HG02678 (cell line): ENCODE measurements around the gene RBP5.
"Not testable (repeated sequence)": the region's sequence is repeated elsewhere in the genome, so short reads cannot be mapped to it uniquely, and the experiment has no call there.

Experiments
- ATAC-seq: cut with Tn5 transposase; IDR thresholded peaks from one replicate; pipeline ENCODE4 v1.9.1; 2021; ENCODE audit warnings: mild to moderate bottlenecking, moderate library complexity; ENCODE audit not compliant: unreplicated experiment

Gene RBP5

DNA sequence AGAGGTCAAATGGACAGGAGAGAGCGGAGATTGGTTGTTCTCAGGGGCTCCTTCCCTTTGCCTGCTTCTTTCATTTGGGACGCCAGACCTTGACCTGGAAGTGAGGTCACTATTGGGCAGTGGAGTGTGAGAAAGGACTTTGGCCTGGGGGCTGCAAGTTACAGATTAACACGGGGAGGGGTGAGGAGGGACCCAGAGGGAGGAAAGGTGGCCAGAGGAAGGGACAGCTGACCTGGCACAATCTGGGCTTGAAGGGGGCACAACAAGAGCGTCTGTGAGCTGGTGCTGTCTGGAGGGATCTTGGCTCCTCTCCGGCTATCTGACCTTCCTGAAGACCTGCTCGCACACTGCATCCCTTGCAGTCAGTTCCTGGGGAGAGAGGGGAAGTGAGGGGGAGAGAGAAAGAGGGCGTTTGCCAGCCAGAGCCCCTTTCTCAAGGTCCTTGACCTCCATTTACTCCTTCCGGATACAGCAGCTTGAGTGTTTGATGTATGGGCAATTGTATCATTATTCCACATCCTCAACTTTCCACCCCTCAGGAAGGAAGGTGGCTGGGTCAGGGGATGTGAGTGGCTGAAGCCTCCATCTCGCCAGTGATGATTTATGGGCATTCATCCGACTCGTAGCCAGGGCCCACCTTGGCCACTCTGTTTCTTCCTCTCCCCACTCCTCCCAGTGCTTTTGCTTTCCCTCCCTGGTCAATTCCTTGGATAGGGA is 4.7 kb downstream of the RBP5 start:
- no peak for ATAC-seq

DNA sequence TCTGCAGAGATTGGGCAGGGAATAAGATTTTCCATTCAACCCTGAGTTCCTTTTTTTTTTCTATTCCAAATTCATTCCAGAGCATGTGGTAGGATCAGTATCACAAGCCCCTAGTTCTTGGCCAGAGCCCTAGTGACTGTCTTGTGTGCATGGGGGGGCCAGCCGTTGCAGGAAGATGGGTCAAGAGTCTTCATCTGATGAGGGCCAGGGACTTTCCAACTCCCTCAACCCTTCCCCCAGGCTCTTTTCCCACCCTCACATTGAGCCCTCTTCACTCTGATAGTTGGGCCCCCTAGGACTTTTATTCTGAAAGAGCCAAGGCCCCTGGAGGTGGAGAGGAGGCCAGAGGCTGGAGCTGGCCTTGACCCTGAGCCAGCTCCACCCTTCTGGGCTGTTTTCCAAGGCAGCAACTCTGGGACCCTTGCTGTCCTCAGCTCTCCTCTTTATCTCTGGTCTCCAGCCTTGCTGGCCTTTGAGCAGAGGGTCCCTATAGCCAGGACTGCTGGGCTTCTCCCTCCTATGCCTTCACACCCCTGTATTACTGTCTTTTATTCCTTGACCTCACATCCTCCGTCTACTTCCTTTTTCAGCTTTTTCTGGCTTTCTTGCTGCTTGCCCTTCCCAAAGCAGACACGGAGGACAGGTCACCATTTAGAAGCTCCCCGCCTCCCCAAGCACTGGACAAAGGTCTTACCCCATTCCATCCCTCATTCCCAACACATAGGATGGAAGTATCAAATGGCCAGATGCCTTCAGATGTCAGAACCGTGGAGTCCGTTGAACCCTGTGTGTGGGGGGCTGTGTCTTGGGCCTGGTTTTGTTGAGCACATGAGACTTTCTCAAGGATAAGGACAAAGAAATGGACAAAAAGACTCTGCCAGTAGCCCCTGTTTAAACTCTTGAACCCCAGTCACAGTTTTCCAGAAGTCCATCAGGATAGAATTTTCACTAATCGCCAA is 5.6 kb downstream of the RBP5 start:
- ATAC-seq, result no peak

DNA sequence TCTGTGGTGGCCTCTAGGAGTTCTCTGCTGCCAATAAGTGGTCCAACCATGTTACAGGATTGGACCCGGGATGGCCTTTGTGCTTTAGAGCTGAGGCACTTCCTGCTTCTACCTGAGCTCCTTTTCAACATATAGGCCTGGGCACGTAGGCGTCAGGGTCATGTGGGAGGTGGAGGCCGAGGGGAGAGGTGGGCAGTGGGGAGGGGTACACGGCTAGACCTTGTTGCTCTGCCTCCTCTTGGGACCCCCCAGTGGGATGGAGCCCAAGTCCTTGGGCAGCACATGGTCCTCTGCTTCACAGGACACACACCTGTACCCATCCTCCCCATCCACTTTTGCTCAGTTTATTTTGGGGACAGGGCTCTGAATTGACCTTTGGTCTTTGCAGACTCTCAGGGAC is 7.4 kb downstream of the RBP5 start:
- ATAC-seq, result no peak

DNA sequence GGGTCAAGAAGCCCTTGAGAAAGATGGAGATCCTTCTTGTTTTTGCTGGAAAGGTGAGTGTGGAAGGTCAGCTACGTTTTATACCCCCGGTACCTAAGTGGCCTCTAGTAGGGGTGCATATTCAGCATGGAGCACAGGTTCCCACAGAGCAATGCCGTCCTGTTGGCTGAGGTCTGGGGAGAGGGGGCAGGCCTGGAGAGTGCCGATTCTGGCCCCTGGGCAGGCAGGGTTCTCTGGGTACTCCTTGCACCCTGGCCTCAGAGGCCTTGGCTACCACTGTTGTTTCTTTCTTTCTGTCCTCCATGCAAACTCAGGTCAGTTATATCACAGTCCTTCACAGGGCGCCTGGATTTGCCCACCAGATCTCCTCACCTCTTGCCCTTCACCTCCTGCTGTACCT is 8.5 kb downstream of the RBP5 start:
- no peak for ATAC-seq

DNA sequence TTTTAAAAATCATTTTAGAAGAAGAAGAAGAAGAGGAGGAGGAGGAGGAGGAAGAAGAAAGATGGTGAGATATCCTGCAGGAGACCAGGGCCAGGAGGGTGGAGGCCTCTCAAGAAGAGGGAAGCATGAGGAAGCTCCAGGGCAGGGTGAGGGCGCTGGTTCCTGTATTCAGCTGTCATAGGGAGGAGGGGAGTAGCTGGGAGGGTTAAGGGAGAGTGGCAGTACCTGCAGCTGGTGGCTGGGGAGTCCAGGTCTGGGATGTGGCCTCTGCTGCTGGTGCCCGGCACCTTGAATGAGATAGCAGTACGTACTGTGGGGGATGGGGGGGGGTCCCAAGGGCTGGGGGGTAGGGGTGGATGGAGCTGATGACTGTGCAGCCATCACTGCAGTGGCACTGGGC is 9.8 kb downstream of the RBP5 start:
- ATAC-seq, result no peak

DNA sequence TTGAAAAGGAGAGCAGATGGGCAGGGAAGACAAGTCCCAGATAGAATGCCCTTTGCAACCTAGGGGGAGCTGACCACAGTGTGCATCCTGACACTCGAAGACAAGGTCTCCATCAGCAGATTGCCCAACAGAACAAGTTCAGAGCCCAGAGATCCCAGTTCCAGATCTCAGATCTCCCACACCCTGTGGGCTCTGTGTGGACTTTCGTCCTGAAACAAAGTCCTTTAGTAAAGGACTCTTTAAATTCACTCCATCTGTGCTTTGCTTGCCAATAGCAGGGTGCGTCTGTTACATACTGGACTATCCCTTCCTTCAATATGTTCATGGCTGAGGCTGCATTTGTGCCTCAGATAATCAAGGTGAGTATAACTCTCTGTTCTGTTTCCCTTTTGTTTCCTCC is 11.0 kb downstream of the RBP5 start:
- no peak for ATAC-seq

DNA sequence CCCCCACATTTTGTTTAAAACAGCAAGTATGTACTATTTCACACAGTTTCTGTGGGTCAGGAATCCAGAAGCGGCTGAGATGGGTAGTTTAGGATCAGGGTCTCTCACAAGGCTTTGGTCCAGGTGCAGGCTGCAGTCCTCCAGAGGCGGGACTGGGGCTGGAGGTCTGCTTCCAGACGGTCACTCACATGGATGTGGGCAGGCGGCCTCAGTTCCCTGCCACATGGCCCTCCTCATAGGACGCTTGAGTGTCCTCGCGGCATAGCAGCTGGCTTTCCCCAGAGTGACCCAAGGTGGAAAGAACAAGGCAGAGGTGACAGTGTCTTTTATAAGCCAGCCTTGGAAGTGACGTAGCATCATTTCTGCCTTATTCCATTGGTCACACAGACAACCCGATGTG is 11.8 kb downstream of the RBP5 start:
- ATAC-seq, result no peak

DNA sequence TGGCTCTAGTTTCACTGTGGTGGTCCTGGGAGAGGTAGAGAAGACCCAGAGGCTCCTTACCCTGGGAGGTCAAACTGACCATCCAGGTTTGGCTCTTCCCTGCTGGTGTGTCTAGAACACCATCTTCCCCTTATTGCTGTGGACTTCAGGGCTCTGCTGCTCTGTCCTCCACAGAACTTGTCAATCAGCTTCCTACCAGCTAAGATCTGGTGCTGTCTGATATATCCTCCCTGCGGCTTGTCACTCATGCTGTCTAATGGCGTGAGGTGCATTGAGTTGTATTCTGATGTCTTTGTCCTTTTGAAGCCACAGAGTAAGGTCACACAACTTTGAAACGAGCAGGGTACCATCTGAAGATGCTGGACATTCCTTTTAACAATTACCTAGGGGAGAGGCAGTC is 12.5 kb downstream of the RBP5 start:
- ATAC-seq, result no peak

DNA sequence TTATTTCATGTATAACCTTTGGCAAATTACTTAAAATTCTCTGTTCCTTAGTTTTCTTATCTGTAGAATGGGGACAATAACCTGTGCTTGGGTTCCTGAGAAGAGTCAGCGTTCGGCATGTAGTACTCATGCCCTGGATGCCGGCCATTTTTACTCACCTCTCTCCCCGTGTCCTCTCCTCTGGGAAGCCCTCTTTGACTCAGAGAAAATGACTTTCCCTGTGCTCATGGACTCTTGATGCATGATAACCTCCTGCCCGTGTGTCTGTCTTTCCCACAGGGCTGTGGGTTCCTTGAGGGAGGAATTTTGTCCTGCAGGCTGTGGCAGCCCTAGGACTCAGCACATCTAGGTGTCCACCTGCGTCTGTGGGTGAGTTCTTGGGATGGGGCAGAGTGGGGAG is 13.8 kb downstream of the RBP5 start:
- no peak for ATAC-seq

DNA sequence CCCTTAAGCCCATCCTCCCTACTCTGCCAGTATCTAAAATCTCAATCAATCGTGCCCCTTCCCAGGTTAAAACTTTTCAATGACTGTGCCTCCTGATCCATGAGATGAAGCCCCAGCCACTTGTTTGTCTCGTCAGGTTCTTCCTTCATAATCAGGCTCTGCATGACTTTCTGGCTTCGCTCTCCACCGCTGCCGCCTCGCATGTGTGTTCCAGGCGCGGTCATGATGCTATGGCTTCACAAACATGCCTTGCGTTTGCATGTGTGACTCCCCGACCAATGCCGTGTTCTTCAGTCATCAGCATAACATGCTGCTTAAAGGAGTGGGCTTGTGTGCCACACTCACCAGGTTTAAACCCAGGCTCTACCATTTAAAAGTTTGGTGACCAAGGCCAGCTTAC is 14.7 kb downstream of the RBP5 start:
- ATAC-seq, result no peak

DNA sequence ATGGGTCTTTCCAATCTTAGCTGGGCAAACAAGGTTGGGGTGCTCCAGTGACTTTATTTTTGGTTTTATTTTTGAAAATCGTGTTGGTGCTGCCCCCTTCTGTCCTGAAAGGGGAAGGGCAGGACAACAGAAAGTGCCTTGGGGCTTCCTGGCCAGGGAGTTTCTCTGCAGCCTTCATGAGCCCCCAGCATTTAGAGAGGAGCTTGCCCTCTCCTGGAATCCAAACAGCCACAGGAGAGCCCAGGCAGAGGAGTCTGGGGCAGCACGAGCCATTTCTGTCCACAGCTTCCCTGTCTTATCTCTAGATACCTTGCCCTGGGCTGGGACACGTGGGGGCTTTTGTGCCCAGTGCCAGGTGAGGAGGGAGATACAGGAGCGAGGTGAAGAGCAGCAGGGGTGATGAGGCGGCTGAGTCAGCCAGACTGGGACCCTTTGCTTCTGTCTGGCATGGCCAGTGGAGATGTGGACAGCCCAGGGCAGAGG is 15.3 kb downstream of the RBP5 start:
- ATAC-seq, result no peak

DNA sequence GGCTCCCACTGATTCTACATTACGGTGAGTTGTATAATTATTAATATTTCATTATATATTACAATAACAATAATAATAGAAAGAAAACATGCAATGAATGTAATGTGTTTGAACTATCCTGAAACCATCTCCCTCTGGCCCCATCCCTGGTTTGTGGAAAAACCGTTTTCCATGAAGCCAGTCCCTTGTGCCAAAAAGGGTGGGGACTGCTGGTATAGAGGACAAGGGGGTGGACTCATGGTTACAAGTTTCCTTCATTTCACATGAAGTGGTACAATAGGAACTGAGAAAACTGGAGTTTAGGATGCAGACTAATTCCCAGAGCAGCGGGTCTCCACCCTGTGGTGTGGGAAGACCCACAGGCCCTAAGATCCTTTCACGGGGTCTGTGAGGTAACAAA is 16.6 kb downstream of the RBP5 start:
- no peak for ATAC-seq

DNA sequence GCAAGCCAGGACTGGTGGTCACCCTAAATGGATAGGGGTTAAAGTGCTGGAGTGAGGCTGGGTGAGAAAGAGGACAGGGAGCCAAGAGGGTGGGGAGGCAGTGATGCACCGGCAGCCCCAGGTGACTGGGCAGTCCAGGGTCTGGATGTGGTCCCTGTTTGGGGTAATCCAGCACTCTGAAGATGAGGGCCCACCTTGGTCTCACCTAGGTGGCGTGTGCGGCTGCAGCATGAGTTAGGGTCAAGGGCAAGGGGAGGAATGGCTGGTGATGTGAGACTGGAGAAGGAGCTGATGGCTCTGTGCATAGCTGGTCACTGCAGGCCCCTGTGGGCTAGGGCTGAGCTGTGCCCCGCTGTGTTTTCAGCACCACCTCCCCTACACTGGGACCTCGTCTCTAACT is 18.0 kb downstream of the RBP5 start:
- no peak for ATAC-seq

DNA sequence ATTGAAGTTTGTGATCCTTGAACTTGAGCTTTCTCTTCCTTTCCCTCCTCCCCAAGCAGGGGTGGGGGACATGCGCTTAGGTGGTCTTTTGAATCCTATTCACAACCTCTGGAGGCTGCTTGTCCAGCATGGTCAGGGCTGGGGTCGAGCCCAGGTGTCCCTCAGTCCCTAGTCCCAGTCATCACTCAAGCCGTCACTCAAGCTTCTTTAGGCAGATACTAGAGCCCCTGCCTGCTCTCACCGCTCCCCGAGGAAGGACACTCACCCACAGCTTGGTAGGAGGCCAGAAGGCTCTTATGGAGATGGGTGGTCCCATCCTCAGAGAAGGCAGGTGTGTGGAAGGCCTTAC is 19.1 kb downstream of the RBP5 start:
- ATAC-seq, result no peak

DNA sequence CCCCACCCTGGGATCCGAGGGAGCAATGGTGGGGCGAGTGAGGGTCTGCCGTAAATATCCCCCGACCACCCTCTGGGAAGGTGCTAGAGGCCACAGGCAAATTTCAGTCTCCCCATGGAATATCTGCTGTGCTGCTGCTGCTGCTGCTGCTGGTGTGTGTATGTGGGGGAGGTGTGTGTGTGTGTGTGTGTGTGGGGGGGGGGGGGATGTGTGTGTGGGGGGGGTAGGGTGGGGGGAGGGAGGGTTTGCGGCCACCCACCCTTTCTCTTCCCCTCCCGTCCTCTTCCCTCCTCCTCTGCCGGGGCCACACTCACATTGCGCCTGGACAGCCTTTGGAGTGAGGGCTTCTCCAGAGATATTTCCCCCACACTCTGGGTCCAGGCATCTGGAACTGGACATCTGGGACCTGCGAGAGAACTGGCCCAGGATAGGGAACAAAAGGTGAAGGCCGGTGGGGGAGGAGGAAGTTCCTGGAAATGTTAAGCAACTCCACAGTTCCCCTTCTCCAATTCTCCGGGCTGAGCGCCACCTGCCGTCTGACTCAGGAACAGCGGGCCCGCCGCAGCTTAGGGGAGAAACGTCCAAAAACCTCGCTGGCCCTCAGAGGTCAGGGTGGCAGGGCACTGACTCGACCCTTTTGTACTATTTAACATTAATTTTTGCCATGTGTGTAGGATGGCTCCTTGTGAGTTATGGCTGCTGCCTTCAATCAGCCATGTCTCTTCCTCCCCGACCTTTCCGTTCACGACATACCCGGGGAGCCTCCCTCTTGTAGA is 19.7 kb downstream of the RBP5 start, which contains the start of gene C1RL:
TSS of gene C1RL (minus strand) at position 419 of the 776 bp plus-strand sequence. CDS start at position 385, 34 bp downstream.
- peak; percentile 36 for ATAC-seq

DNA sequence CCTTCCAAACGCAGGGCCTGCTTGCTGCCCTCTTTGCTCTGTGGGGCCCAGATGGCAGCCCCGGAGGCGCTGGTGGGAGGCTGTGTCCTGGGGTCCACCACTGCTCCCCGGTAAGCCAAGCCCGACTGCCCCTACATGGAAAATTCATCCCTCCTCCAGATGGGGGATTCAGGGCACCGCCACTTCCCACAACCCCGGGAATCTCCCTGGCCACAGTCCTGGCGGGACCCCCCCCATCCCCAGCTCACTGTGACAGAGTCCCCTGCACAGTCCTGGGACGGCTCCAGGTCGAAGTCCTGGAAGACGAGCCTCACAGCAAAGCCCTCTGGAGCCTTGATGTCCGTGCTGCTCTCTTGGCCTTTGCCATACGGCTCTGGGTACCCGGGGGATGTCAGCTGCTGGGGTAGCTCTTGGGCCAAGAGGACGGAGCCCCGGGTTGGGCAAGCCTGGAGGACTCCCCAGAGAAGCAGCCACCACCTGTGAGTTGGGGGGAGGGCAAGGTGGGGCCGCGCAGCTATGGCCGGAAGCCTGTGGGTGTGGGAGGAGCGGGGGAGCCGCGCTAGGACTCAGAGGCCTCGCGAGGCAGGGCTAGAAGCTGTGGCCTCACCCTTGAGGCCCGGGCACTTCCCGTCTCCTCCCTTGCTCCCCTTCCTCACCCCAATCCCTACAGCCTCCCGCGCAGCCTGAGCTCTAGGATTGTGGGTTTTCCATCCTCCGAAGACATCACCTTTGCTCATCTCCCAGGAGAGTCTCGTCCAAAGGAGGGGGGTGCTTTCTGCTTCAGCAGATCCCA is 20.5 kb downstream of the RBP5 start:
- peak; percentile 91 for ATAC-seq

DNA sequence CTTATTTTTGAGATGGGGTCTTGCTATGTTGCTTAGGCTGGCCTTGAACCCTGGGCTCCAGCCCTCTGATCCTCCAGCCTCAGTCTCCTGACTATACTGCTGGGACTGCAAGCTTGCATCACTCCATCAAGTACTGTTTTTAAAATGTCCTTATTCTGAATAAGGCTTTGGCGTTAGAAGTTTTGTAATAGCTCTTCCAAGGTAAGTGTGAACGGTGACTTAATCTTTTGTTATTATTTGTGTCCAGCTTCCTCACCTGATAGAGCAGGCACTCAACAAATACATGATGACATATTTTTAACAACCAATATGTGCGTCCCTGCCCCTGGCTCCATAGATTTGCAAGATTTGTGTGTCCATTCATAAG is 21.1 kb downstream of the RBP5 start:
- no peak for ATAC-seq

DNA sequence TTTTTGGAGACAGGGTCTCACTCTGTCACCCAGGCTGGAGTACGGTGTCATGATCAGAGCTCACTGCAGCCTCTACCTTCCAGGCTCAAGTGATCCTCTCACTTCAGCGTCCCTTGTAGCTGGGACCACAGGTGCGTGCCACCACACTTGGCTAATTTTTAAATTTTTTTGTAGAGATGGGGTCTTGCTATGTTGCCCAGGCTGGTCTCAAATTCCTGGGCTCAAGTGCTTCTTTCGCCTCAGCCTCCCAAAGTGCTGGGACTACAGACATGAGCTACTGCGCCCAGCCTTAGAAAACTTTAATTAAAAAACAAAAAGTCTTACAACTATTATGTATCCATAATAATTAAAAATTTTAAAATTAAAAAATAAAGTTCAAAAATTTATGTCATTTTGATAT is 21.5 kb downstream of the RBP5 start:
- ATAC-seq, result not testable (repeated sequence)

DNA sequence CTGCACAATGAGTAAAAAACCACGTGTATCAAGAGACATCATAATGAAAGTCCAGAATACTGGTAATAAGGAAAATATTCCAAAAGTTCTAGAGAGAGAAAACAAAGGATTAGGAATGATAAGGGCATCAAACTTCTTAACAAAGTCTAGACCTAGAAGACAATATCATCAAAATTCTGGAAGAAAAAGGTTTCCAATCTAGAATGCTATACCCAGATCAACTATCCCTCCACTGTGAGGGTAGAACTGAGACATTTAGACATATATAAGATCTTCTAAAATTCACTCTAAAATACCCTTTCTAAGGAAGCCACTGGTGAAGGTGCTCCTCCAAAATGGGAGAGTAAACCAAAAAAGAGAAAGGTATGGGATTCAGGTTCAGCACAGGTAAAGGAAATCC is 22.6 kb downstream of the RBP5 start:
- ATAC-seq, result no peak

DNA sequence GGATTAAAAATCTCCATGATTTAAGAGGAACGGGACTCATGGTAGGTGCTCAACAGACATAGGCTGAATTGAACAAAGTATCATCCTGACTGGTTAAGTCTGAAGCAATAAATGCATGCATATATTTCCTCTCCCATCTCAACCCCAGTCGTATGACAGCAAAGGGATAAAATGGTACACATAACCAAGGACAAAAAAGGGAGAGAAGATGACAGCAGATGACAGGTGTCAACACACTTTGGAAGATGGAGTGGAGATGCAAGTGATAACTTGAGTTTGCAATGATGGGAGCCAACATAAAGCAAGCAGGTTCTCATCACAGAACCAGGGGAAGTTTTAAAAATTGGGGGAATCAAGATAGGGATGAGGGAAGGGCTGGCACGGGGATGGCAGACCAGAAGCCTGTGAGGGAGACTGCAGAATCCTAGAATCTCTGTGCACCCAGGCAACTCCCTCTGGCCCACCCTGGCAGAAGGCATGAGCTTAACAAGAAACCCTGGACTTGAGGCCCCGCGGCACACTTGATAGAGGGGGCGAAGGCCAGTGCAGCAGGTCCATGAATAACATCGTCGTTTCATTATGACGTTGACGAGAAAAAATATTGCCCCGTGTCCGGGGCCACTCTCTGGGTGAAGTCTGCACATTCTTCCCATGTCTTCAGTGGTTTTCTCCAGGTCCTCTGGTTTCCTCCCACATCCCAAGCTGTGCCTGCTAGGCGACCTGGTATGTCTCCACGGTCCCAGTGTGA is 24.7 kb downstream of the RBP5 start:
- ATAC-seq, result no peak
